NCI-H1930 (cell line): ENCODE measurements around the gene SLC39A7.

Experiments
- DNase-seq, 2 experiments: peaks; one replicate each; lab custom pipeline; 2025; lab: John Stamatoyannopoulos, UW

SLC39A7 gene

DNA sequence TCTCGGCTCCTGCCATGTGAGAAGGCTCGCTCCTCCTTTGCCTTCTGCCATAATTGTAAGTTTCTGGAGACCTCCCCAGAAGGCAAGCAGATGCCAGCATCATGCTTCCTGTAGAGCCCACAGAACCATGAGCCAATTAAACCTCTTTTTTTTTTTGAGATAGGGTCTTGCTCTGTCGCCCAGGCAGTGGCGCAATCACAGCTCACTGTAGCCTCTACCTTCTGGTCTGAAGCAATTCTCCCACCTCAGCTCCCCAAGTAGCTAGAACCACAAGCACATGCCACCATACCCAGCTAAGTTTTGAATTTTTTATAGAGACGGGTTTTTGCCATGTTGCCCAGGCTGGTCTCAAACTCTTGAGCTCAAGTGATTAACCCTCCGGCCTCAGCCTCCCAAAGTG lies 36.2 kb downstream of the SLC39A7 start:
- DNase-seq = no peak

DNA sequence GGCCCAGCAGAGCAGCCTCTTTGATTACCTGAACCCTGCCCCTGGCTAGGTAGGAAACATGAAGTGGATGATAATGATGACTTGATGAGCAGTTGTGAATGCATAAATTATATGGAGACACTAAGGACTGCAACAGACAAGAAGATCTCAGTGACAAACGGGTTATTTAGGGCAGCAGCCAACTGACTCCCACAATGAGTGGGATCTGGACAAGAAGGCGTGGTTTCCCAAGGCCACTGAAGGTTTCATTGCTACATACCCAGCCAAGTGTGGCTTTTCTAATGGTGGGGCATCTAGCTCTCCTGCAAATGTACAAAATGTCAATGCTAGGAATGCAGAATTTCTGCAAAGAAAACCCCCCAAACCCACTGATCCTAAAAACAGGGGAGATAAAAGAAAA lies 37.1 kb downstream of the SLC39A7 start:
- no peak for DNase-seq

DNA sequence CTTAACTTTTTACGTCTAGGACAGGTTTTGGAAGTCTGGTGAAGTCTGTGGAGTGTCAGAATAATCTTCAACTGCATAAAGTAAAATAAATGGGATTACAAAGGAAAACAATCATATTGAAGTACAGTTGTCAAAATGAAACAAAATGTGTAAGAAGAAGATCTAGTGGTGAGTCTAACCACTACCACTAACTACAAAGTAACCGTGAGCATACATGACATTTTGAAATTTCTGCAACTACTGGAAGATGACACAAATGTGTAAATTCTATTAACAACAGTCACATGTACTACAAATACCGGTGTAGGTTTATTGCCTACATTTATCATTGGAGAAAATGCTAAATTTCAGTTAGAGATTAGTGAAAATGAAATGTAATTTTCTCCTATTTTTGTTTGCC lies 41.3 kb downstream of the SLC39A7 start:
- no peak for DNase-seq

DNA sequence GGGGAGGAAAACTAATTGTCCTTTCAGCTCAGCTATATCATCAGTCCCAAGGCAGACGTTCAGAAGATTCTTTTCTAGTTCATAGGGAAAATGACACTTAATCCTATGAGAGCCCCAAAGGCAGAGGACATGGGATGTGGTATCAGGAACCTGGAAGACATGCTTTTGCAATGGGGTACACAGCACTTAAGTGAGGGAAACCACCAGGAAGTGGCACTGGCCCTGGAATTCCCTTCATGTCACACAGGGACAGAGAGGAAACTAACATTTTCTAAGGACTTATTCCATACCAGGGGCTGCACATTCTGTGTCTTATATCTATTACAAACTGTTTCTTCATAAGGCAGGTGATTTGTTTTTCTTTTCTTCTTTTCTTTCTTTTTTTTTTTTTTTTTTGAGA lies 42.8 kb downstream of the SLC39A7 start:
- DNase-seq = no peak

DNA sequence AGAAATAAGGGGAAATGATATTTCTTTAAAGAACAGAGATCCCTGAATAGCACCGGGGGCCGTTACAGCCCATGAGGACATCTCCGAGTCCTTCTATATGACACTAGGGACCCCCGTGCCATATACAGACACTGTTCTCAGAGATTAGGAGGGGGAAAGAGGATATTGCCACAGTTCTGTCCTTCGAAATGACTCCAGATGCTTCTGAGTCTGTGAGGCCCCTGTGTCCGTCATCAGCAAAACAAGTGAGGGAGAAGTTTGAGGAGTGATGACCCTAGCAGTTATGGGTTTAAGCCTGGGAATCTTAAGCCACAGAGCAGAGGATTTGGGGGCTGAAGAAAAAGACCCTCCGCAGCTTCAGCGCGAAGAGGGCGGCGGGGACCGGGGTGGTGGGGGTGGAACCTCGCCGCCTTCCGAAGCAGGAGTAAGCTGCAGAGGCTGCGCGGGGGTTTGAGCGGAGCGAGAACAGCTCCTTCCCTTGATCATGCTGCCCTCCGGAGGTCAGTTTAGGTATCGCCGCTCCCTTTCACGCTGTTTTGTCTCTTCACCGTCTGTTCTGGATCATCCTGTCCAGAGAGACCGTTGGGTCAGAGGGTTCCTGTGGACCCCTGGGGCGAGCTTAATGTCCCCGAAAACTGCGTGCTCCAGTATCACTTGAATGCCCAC lies 47.4 kb downstream of the SLC39A7 start:
- peak; percentile 63 to 74 for DNase-seq

DNA sequence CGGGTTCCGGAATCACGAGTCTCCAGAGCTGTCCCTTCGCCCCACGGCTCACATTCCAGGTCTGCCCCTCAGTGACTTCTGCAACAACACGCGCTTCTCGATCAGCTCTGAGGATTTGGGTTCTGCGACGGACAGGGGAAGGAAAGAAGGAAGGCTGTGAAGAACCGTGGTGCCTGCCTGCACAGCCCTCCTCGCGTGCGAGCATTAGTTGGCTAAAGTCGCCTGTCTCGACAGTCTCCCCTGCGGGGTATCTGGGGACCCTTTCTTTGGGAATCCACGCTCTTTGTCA lies 47.9 kb downstream of the SLC39A7 start:
- no peak for DNase-seq

DNA sequence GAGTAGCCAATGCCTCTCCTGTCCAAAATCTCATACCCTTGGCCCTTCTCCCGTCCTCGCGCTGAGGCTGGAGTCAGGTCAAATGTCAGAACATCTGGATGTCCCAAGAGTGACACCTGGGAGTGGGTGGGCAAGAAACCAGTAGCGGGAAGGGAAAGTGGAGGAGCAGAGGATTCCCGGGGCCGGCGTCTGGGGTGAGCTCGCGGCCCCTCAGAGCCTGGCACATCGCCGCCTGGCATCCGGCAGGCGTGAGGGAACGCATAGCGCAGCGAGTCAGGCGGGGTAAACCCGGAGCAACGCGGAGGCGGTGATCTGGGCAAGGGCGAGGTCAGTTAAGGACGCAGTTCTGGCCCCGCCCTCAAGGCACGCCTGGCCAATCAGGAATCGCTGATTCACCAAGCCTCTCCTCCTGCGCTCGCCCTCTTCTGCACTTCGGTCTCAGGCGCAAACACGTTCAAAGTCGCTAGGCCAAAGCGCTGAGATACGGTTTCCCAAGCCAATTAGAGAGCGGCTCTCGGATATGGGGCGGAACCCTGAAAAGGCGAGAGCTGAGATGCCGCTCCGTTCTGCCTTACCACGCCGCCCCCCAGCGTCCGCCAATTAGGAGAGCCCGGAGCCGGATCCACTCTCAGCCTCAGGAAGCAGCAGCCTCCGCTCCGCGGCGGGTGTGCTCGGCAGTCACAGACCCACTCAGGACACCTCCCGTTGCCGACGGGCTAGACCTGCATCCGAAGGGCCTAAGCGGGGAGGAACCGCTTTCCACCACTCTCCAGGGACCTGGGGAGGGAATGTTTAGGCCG lies 48.5 kb downstream of the SLC39A7 start:
- DNase-seq = peak; percentile 92 to 96

DNA sequence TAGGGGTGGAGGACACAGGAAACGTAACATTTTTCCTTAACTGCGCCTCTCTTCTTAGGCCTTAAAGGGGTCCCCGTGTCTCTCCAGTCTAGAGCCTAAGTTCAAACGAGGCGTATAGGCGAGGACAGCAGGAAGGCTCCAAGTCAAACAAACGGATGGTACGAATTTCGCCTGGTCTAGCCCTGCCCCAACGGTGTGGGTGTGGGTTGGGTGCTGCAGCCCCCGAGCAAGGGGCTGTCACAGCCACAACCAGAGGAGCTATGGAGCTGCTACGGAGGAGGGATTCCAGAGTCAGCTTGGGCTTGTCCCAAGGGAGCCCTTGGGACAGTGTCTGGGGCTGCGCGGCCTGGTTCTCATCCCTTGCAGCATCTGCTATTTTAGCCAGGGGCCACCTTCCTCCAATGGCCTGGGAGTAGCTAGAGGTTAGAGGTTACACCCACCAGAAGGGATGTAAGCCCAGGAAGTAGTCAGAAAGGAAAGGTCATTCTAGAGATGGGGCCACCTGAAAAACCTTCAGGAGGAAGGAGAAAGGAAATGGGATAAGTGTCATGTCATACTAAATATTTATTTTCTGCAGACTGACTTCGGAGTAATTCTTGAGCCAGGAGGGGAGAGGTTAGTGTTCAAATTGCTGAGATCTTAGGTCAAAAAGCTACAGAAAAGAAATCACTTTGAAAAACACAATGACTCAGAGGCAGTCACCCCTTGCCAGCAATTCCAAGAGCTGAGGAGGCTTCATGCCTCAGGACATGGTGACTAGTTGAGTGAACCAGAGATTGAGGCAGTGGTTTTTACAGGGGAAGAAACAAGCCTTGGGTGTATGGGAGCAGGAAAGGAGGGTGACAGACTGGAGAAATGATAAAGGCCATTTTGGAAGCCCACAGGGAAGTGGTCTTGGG lies 49.3 kb downstream of the SLC39A7 start:
- no peak for DNase-seq

DNA sequence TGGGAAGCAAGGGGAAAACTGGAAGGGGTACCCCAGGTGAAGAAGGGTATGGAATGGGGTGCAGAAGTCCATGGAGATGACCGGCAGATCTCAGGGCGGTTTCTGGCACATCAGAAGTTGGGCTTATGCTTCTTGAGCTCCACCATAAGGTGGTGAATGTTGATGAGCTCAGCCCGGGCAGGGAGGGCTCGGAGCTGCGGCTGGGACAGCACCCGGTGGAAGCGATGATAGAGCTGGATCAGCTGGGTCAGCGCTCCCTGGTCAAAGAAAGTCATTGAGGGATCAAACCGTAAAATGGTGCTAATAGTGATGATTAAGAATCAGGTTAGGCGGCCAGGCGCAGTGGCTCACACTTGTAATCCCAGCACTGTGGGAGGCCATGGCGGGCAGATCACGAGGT lies 50.1 kb downstream of the SLC39A7 start:
- DNase-seq = no peak

DNA sequence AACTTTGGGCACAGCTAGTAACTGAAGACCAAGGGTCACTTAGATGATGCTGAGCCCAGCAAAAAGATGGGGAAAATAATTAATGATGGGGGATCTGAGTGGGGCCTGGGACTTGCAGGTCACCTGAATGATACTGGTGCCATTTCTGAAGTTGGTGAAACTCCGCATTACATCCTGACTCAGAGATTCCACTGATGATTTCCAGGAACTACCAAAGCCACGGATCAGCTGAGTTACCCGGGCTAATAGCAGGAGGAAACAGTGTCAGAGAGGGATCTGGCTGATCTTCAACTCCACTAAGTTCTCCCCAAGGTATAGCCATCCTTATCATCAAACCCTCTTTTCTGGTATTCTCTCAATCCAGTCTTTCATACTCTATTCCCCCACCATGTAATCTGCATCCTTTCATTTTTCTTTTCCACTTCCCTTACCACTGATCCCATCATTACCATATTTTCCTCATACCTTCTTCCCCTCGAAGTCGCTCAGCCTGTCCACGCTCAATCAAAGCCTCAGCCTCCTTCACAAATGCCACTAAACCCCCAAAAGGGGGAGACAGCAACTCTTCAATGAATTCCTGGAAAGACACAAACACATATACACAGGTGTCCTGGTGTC lies 50.8 kb downstream of the SLC39A7 start:
- DNase-seq = no peak

DNA sequence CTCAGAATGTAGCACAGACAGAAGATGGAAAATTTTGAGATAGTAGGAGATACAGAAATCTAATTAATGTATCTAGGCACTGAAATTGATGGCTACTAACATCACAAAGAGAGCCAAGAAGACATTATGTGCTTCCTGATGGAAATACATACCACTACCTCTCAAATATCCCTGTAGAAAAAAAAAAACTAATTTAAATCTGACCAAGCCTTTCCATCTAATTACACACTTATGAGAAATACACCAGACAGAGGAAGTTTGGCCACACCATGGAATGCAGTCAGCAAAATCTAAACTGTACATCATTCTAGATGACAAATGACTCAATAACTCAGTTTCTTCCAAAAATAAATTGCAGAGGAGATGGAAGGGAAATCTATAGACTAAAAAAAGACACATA lies 52.1 kb downstream of the SLC39A7 start:
- DNase-seq = no peak
